ENCODE data around the gene RAB40C. TPM values are rescaled to one million over a fixed set of nuclear protein-coding genes. Genes with fewer than 3 reads are reported as not detected.

The RAB40C gene
- total RNA-seq, 1 donor from 2014 or later = 22.5 TPM

Small RNA genes within 50 kb of the gene (microRNA-seq; reads per million reads assigned to microRNA genes)
- gene MIR3176 = 1.1 reads per million

Other genes with a start within 250 kb of the RAB40C start
- gene AXIN1, start 237.3 kb upstream of the RAB40C start, total RNA-seq = 20.1 TPM
- 32.5 TPM for gene MRPL28, start 219.5 kb upstream of the RAB40C start, total RNA-seq
- gene PGAP6, start 208.1 kb upstream of the RAB40C start, total RNA-seq = 29.0 TPM
- 68.3 TPM for gene NME4, start 192.9 kb upstream of the RAB40C start, total RNA-seq
- gene DECR2, start 188.2 kb upstream of the RAB40C start, total RNA-seq = 10.4 TPM
- 56.0 TPM for gene RAB11FIP3, start 164.4 kb upstream of the RAB40C start, total RNA-seq
- gene CAPN15, start 62.4 kb upstream of the RAB40C start, total RNA-seq = 35.2 TPM
- gene PRR35, start 29.7 kb upstream of the RAB40C start, total RNA-seq = not detected
- gene NHLRC4, start 23.1 kb upstream of the RAB40C start, total RNA-seq = 1.2 TPM
- 46.6 TPM for gene PIGQ, start 20.1 kb upstream of the RAB40C start, total RNA-seq
- 1.5 TPM for gene WFIKKN1, start 40.9 kb downstream of the RAB40C start, total RNA-seq
- 54.1 TPM for gene METTL26, start 46.2 kb downstream of the RAB40C start, total RNA-seq
- 15.5 TPM for gene MCRIP2, start 51.8 kb downstream of the RAB40C start, total RNA-seq
- gene WDR90, start 59.3 kb downstream of the RAB40C start, total RNA-seq = 33.3 TPM
- gene RHOT2, start 78.1 kb downstream of the RAB40C start, total RNA-seq = 95.9 TPM
- 1.6 TPM for gene RHBDL1, start 85.6 kb downstream of the RAB40C start, total RNA-seq
- gene STUB1, start 90.3 kb downstream of the RAB40C start, total RNA-seq = 80.2 TPM
- gene JMJD8, start 94.3 kb downstream of the RAB40C start, total RNA-seq = 36.1 TPM
- 10.1 TPM for gene WDR24, start 100.3 kb downstream of the RAB40C start, total RNA-seq
- gene FBXL16, start 115.7 kb downstream of the RAB40C start, total RNA-seq = 6.5 TPM
- 120 TPM for gene METRN, start 125.1 kb downstream of the RAB40C start, total RNA-seq
- 26.3 TPM for gene ANTKMT, start 131.1 kb downstream of the RAB40C start, total RNA-seq
- gene CCDC78, start 136.4 kb downstream of the RAB40C start, total RNA-seq = 2.1 TPM
- gene HAGHL, start 137.0 kb downstream of the RAB40C start, total RNA-seq = 6.5 TPM
- 26.9 TPM for gene CIAO3, start 150.9 kb downstream of the RAB40C start, total RNA-seq
- 2.9 TPM for gene MSLN, start 170.7 kb downstream of the RAB40C start, total RNA-seq
- gene RPUSD1, start 198.3 kb downstream of the RAB40C start, total RNA-seq = 11.4 TPM
- 18.9 TPM for gene CHTF18, start 198.6 kb downstream of the RAB40C start, total RNA-seq
- gene GNG13, start 210.7 kb downstream of the RAB40C start, total RNA-seq = not detected

Data from sciatic nerve (tissue), 1 donor.